ENCODE results near the gene MYO5C. TPM values are rescaled to one million over a fixed set of nuclear protein-coding genes. Genes with fewer than 3 reads are reported as not detected.

Gene MYO5C
- total RNA-seq, 4 donors from 2014 or later = 6.4 to 23.5 (median 13.9) TPM

GRCh38 chr15:52155878-52156277 is 139.7 kb downstream of the MYO5C start:
- no peak for DNase-seq (ENCODE audit: low spot score in 2 of 2)
- TF ChIP-seq CTCF (IDR thresholded peaks at IDR 0.05) = no peak
- WGBS, 2 donors = 84 to 88% methylated on average over 2 of the region's 2 CpGs
- intact Hi-C loops (cut with DNase I; ENCODE audit: low total_unique reads) = no loop called here
- H3K4me3 ChIP-seq (ENCODE audit: low read depth, poor library complexity, severe bottlenecking) = no peak overlapping the region

- intact Hi-C loops (cut with DNase I; ENCODE audit: low total_unique reads) = no loop called here
- DNase-seq (ENCODE audit: low spot score in 2 of 2) = peak in 1 of 2 donors; percentile 74
- TF ChIP-seq POLR2A (IDR thresholded peaks at IDR 0.05) (no peak), CTCF (IDR thresholded peaks at IDR 0.05) (no peak)
- WGBS, 2 donors = 78 to 88% methylated on average over 8 of the region's 8 CpGs
- H3K4me3 ChIP-seq (ENCODE audit: low read depth, poor library complexity, severe bottlenecking) = no peak overlapping the region
Observed at GRCh38 chr15:52154896-52155865, 140.4 kb downstream of the MYO5C start.

- intact Hi-C loops (cut with DNase I; ENCODE audit: low total_unique reads) = no loop called here
- H3K4me3 ChIP-seq (ENCODE audit: low read depth, poor library complexity, severe bottlenecking) = no peak overlapping the region
- TF ChIP-seq CTCF (IDR thresholded peaks at IDR 0.05) (no peak), POLR2A (IDR thresholded peaks at IDR 0.05) (no peak)
- DNase-seq (ENCODE audit: low spot score in 2 of 2) = peak in 1 of 2 donors; percentile 81
- WGBS, 2 donors = 94 to 97% methylated on average over 12 of the region's 12 CpGs
Observed at GRCh38 chr15:52153900-52154895, 141.4 kb downstream of the MYO5C start.

- no peak for TF ChIP-seq POLR2A (IDR thresholded peaks at IDR 0.05)
- no peak for TF ChIP-seq CTCF (IDR thresholded peaks at IDR 0.05)
- DNase-seq (ENCODE audit: low spot score in 2 of 2) = peak in 1 of 2 donors; percentile 36
- intact Hi-C loops (cut with DNase I; ENCODE audit: low total_unique reads) = no loop called here
- 85 to 89% methylated on average over 4 of the region's 4 CpGs for WGBS, 2 donors
- H3K4me3 ChIP-seq (ENCODE audit: low read depth, poor library complexity, severe bottlenecking) = no peak overlapping the region
Observed at GRCh38 chr15:52151353-52151752, 144.3 kb downstream of the MYO5C start.

GRCh38 chr15:52150871-52151270 is 144.7 kb downstream of the MYO5C start:
- TF ChIP-seq POLR2A (IDR thresholded peaks at IDR 0.05) (no peak), CTCF (IDR thresholded peaks at IDR 0.05) (no peak)
- intact Hi-C loops (cut with DNase I; ENCODE audit: low total_unique reads) = no loop called here
- no peak overlapping the region for H3K4me3 ChIP-seq (ENCODE audit: low read depth, poor library complexity, severe bottlenecking)
- peak in 1 of 2 donors; percentile 61 for DNase-seq (ENCODE audit: low spot score in 2 of 2)
- 78 to 89% methylated on average over 4 of the region's 4 CpGs for WGBS, 2 donors
